HUDEP-2 (cell line): ENCODE results near the gene DMAC2L.

Experiments
- DNase-seq, 76 experiments: peaks; one replicate each; lab custom pipeline; 2025; ENCODE audit not compliant: unreplicated experiment in 76 of 76; lab: John Stamatoyannopoulos, UW

The DMAC2L gene

GRCh38 chr14:50321009-50321660 lies 9.0 kb downstream of the DMAC2L start:
- DNase-seq, result peak in 70 of 76 experiments; percentile 16 to 90 (median 60)

- no peak for DNase-seq
Measured at GRCh38 chr14:50331596-50331995, 19.5 kb downstream of the DMAC2L start.

GRCh38 chr14:50333014-50333509 lies 20.9 kb downstream of the DMAC2L start:
- no peak for DNase-seq

- no peak for DNase-seq
Measured at GRCh38 chr14:50334211-50334610, 22.1 kb downstream of the DMAC2L start.

GRCh38 chr14:50335389-50335788 lies 23.3 kb downstream of the DMAC2L start:
- no peak for DNase-seq

GRCh38 chr14:50335989-50336824 lies 24.1 kb downstream of the DMAC2L start:
- no peak for DNase-seq

- no peak for DNase-seq
Measured at GRCh38 chr14:50338587-50338986, 26.5 kb downstream of the DMAC2L start.

- DNase-seq, result no peak
Measured at GRCh38 chr14:50339178-50339804, 27.2 kb downstream of the DMAC2L start.

- DNase-seq, result no peak
Measured at GRCh38 chr14:50340045-50340444, 27.9 kb downstream of the DMAC2L start.

GRCh38 chr14:50340963-50341362 lies 28.8 kb downstream of the DMAC2L start:
- peak in 1 of 76 experiments; percentile 13 for DNase-seq

GRCh38 chr14:50342221-50343078 lies 30.3 kb downstream of the DMAC2L start:
- DNase-seq, result peak in 74 of 76 experiments; percentile 21 to 96 (median 82)

- DNase-seq, result no peak
Measured at GRCh38 chr14:50343434-50343833, 31.3 kb downstream of the DMAC2L start.

GRCh38 chr14:50344116-50344775 lies 32.1 kb downstream of the DMAC2L start:
- DNase-seq, result peak in 60 of 76 experiments; percentile 5 to 75 (median 38)

GRCh38 chr14:50344876-50345563 lies 32.9 kb downstream of the DMAC2L start:
- DNase-seq, result no peak

- DNase-seq, result no peak
Measured at GRCh38 chr14:50345846-50346422, 33.8 kb downstream of the DMAC2L start.

GRCh38 chr14:50347521-50347920 lies 35.4 kb downstream of the DMAC2L start:
- DNase-seq, result no peak

- DNase-seq, result no peak
Measured at GRCh38 chr14:50348933-50349332, 36.8 kb downstream of the DMAC2L start.

- DNase-seq, result no peak
Measured at GRCh38 chr14:50350975-50351374, 38.9 kb downstream of the DMAC2L start.

- DNase-seq, result no peak
Measured at GRCh38 chr14:50352584-50352983, 40.5 kb downstream of the DMAC2L start.
